HG03432 (cell line): Measurements from ENCODE around the gene TERT.
"Not testable (repeated sequence)": the region's sequence is repeated elsewhere in the genome, so short reads cannot be mapped to it uniquely, and the experiment has no call there.

Source experiments
- ATAC-seq: cut with Tn5 transposase; IDR thresholded peaks from one replicate; pipeline ENCODE4 v1.9.1; 2021; ENCODE audit warnings: mild to moderate bottlenecking, moderate library complexity; ENCODE audit not compliant: unreplicated experiment

TERT gene

GRCh38 chr5:1298067-1298551, 3.2 kb upstream of the TERT start:
- no peak for ATAC-seq

- ATAC-seq, result no peak
Measured at GRCh38 chr5:1297243-1297642, 2.4 kb upstream of the TERT start.

GRCh38 chr5:1295650-1296037, 776 bp upstream of the TERT start:
- ATAC-seq, result no peak

GRCh38 chr5:1294206-1294834, 548 bp downstream of the TERT start:
- no peak for ATAC-seq

GRCh38 chr5:1293416-1294205, 1.3 kb downstream of the TERT start:
- no peak for ATAC-seq

- ATAC-seq, result no peak
Measured at GRCh38 chr5:1292846-1293415, 1.9 kb downstream of the TERT start.

GRCh38 chr5:1292139-1292538, 2.7 kb downstream of the TERT start:
- ATAC-seq, result no peak

- ATAC-seq, result no peak
Measured at GRCh38 chr5:1291611-1292080, 3.2 kb downstream of the TERT start.

- not testable (repeated sequence) for ATAC-seq
Measured at GRCh38 chr5:1290956-1291355, 3.9 kb downstream of the TERT start.

GRCh38 chr5:1289559-1289958, 5.3 kb downstream of the TERT start:
- not testable (repeated sequence) for ATAC-seq

GRCh38 chr5:1288439-1289335, 6.2 kb downstream of the TERT start:
- ATAC-seq, result no peak

- no peak for ATAC-seq
Measured at GRCh38 chr5:1285883-1286291, 9.0 kb downstream of the TERT start.

GRCh38 chr5:1285141-1285540, 9.7 kb downstream of the TERT start:
- no peak for ATAC-seq

GRCh38 chr5:1284336-1284970, 10.4 kb downstream of the TERT start:
- not testable (repeated sequence) for ATAC-seq

- ATAC-seq, result not testable (repeated sequence)
Measured at GRCh38 chr5:1283729-1284041, 11.2 kb downstream of the TERT start.

GRCh38 chr5:1282993-1283728, 11.7 kb downstream of the TERT start:
- ATAC-seq, result not testable (repeated sequence)

GRCh38 chr5:1282131-1282992, 12.5 kb downstream of the TERT start:
- no peak for ATAC-seq

GRCh38 chr5:1281038-1281882, 13.6 kb downstream of the TERT start:
- ATAC-seq, result no peak
